DMS79 (cell line): Measurements from ENCODE around the gene EIF3C.
"Not testable (repeated sequence)": the region's sequence is repeated elsewhere in the genome, so short reads cannot be mapped to it uniquely, and the experiment has no call there.

Experiments
- DNase-seq: peaks from one replicate; lab custom pipeline; 2025; lab: John Stamatoyannopoulos, UW

The EIF3C gene, protein sequence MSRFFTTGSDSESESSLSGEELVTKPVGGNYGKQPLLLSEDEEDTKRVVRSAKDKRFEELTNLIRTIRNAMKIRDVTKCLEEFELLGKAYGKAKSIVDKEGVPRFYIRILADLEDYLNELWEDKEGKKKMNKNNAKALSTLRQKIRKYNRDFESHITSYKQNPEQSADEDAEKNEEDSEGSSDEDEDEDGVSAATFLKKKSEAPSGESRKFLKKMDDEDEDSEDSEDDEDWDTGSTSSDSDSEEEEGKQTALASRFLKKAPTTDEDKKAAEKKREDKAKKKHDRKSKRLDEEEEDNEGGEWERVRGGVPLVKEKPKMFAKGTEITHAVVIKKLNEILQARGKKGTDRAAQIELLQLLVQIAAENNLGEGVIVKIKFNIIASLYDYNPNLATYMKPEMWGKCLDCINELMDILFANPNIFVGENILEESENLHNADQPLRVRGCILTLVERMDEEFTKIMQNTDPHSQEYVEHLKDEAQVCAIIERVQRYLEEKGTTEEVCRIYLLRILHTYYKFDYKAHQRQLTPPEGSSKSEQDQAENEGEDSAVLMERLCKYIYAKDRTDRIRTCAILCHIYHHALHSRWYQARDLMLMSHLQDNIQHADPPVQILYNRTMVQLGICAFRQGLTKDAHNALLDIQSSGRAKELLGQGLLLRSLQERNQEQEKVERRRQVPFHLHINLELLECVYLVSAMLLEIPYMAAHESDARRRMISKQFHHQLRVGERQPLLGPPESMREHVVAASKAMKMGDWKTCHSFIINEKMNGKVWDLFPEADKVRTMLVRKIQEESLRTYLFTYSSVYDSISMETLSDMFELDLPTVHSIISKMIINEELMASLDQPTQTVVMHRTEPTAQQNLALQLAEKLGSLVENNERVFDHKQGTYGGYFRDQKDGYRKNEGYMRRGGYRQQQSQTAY

DNA sequence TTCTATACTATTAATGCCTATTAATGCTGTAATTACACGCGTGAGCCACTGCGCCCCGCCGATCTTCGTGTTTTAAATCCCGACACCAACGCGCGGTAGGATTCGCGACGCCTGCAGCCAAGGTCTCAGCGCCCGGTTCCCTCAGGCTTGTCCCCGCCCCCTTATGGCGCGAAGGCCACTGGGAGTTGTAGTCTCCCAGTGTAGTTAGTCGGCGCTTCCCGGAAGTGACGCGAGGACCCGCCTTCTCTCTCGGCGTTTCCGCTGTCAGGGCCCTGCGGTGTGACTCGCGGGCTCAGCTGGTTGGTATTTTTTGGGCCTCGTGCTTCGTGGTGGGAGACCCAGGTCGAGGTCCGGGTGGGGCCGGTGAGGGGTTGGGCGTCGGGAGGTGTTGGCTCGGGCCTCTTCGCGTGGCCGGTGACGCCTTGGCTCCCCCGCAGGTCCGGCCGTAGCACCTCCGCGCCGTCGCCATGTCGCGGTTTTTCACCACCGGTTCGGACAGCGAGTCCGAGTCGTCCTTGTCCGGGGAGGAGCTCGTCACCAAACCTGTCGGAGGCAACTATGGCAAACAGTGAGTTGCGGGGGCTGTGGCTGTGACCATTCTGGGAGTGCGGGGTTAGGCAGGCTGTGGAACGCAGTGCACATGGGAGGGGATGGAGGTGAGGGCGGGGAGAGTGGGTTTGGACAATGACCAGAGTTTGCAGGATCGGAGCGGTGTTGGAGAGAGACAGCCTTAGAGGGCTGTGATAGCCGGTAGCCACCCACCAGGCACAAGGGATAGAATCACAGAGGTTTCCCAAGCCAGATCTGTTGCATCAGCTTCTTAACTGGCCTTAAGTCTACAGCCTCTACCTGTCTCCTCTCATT, at the start of gene EIF3C:
Gene EIF3C, plus strand, starts transcription at position 245 of the 864 bp plus-strand sequence. Its CDS starts 223 bp downstream, at position 468.
- not testable (repeated sequence) for DNase-seq

DNA sequence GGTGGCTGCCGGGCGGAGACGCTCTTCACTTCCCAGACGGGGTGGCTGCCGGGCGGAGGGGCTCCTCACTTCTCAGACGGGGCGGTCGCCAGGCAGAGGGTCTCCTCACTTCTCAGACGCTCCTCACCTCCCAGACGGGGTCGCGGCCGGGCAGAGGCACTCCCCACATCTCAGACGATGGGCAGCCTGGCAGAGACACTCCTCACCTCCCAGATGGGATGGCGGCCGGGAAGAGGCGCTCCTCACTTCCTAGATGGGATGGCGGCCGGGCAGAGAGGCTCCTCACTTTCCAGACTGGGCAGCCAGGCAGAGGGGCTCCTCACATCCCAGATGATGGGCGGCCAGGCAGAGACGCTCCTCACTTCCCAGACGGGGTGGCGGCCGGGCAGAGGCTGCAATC, 45.0 kb upstream of the EIF3C start:
- DNase-seq = not testable (repeated sequence)

DNA sequence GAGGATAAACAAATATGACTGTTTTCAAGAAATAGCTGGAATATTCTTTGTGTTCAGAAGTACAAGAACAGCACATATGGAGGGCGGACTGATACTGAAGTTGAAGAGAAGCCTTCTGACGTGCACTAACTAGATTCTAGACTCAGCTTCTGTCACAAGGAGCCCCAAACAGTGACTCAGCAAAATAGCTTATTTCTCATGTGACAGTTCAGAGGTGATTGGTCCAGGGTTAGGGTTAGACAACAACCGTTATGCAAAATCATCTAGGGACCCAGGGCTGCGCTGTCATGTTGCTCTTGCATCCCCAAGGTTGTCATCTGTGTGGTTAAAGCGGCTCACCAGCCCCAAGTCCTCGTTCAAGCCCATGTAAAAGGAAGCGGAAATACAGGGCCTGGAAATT, 43.8 kb upstream of the EIF3C start:
- not testable (repeated sequence) for DNase-seq

DNA sequence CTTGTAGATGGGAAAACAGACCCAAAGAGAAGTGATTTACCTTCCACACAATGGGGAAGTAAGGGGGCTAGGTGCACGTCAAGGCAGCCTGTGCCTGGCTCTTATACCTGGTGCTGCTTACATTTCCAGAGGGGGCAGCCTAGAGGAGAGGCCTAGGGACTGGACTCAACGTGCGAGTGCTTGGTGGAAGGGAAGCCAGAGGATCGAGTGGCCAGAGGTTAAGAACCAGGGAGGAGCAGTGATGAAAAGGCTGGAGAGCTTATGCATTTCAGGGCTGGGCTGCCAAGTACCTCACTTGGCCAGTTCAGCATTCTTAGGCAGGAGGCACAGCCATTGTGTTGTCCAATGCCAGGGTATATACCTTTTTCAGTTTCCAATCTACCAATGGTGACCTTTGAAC, 43.1 kb upstream of the EIF3C start:
- DNase-seq = not testable (repeated sequence)

DNA sequence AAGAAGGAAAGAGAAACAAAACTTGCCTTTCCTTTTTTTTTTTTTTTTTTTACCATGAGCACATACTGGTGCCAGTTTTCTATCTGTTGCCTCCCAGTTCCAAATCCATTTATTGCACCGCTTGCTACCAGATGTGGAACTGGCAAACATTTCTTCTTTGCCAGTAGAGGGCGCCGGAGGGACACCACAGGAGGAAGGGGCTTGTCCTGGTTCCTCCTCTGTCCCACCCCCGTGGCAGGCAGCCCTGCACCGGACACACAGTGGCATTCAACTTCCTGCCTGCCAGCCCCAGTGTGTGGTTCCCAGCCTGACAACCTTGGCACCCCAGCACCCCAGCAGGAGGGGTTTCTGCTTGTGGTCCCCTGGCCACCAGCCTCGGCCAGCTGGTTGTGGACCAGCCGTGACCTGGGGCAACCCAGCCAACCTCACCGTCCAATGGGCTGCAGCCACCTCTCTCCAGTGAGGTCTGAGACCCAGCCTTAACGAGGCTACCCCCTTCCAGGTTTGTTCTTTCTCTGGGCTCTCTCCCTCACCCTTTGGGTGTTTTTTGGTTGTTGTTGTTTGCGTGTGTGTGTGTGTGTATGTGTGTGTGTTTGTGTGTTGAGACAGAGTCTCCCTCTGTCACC, 22.8 kb upstream of the EIF3C start:
- DNase-seq = not testable (repeated sequence)

DNA sequence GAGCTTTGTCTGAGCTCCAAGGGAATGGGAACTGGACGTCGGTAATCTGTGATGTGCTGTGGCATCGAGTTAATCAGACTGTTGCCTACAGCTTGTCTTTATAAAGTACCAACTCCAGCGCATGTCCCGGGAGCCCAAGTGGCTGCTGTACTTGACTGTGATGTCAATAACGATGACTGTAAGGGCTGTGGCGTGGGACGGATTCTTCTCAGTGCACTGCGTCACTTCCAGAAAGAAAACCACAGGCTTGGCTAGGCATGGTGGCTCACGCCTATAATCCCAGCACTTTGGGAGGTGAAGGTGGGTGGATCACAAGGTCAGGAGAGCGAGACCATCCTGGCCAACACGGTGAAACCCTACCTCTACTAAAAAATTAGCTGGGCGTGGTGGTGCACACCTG, 21.8 kb upstream of the EIF3C start:
- DNase-seq = not testable (repeated sequence)

DNA sequence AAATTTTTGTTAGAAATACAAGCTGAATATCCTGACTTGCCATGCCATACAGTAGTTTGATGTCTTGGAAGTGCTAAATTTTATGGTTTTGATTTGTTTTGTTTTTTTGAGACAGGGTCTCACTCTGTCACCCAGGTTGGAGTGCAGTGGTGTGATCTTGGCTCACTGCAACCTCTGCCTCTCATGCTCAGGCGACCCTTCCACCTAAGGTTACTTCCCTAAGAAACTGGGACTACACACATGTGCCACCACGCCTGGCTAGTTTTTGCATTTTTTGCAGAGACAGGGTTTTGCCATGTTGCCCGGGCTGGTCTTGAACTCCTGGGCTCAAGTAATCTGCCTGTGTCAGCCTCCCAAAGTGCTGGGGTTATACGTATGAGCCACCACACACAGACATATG, 19.5 kb upstream of the EIF3C start:
- DNase-seq = not testable (repeated sequence)

DNA sequence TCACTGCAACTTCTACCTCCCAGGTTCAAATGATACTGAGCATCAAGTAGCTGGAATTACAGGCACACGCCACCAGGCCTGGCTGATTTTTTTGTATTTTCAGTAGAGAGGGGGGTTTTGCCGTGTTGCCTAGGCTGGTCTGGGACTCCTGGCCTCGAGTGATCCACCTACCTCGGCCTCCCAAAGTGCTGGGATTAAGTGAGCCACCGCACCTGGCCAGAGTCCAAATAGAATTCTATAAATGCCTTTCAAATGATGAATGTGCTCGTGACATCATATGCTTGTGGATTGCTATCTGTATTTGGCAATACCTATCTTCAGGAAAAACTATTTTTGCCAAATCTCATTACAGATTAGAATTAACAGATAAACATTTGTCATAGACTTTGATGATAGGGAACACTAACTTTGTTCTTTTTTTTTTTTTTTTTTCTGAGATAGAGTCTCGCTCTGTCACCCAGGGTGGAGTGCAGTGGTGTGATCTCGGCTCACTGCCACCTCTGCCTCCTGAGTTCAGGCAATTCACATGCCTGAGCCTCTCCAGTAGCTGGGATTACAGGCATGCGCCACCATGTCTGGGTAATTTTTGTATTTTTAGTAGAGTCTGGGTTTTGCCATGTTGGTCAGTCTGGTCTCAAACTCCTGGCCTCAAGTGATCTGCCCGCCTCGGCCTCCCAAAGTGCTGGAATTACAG, 17.9 kb upstream of the EIF3C start:
- not testable (repeated sequence) for DNase-seq

DNA sequence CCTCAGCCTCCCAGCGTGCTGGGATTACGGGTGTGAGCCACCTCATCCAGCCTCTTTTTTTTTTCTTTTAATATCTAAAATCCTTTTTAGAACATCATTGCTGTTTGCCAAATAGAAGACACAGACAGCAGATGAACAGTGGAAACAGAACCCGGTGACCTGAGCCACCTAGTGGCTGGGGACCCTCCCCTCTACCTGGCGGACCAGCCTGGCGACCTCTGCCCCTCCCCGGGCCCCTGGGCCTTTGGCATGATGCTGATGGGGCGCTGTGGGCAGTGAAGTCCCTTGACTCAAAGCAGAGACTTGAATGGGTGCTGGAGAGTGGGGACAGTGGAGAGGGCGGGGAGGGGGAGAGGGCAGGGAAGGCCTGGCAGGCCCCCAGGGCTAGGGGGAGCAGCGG, 11.5 kb upstream of the EIF3C start:
- DNase-seq = not testable (repeated sequence)

DNA sequence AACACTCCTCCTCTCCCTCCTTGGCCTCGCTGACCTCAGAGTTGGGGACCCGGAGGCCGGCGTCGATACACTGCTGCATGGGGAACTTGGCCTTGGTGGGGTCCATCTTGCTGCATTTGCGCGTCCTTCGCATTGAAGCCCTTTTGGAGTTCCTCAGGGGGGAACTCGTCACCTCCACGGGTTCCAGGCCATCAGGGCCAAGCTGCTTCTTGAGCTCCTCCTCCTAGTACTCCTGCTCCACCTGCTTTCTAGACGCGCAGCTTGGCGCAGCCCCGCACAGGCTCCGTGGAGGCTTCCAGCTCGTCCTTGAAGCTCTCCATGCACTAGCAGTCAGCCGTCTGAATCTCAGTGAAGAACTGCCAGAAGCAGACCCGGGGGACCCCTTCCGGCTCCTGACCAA, 10.9 kb upstream of the EIF3C start:
- DNase-seq = not testable (repeated sequence)

DNA sequence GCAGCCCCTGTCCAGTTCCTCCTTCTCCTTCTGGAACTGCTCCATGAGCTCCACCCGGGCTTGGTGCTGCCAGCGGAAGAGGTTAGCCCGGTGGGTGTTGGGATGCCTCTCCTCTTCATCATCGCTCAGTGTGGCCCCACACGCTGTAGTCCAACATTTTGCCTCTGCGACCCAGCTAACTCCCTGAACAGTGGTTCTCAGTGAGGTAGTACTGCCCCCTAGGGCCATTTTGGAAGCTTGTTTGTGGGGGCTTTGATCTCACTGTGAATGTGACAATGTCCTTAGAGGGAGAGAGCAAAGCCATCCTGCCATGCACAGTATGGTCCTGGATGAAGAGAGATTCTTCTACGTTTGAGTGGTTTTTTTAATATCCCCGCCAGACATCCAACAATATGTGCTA, 9.9 kb upstream of the EIF3C start:
- DNase-seq = not testable (repeated sequence)

DNA sequence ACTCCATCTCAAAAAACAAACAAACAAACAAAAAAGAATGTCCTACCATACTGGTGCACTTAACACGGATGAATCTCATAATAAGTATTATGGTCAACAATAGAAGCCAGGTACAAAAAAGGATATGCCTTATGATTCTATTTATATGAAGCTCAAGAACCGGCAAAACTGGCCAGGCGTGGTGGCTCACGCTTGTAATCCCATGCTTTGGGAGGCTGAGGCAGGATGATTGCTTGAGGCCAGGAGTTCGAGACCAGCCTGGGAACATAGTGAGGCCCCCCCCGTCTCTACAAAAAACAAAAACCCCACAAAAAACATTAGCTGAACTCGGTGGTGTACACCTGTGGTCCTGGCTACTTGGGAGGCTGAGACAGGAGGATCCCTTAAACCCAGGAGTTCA, 7.0 kb upstream of the EIF3C start:
- not testable (repeated sequence) for DNase-seq

DNA sequence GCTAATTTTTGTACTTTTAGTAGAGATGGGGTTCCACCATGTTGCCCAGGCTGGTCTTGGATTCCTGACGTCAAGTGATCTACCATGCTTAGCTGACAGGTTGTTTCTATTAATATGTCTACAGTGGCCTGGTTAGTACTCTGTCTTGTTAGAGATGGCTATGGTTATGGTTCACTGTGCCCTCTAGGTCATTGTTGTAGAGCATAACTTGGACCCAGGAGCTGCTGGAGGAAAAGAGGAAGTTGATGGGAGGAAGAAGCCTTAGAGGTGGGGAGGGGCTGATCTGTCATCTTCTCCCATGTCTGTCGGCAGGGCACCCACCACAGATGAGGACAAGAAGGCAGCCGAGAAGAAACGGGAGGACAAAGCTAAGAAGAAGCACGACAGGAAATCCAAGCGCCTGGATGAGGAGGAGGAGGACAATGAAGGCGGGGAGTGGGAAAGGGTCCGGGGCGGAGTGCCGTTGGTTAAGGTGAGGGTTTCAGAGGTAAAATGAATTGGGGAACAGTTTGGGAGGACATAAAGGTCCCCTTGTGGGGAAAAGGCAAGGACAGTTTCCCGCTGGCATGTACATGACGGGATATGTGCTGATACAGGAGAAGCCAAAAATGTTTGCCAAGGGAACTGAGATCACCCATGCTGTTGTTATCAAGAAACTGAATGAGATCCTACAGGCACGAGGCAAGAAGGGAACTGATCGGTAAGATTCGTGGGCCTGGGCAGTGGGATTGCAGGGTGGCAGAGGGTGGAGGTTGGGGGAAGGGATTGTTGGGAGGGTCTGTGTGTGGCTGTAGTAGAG, 11.8 kb downstream of the EIF3C start:
- not testable (repeated sequence) for DNase-seq

DNA sequence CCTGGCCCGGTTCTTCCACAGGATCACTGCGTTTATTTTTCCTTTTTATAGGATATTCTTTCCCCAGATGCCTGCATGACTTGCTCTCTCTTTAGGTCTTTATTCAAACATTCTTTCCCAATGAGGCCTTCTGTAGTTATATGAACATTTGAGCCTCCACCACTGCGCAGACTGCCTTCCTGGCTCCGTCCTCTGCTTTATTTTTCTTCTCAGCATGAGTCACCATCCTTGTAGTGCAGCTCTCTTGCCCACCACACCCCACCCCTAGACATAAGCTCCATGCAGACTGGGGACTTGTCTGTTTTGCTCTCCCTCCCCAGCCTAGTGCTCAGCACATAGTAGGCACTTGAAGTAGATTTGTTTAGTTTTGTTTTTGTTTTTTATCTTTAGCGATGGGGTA, 20.0 kb downstream of the EIF3C start:
- DNase-seq = not testable (repeated sequence)

DNA sequence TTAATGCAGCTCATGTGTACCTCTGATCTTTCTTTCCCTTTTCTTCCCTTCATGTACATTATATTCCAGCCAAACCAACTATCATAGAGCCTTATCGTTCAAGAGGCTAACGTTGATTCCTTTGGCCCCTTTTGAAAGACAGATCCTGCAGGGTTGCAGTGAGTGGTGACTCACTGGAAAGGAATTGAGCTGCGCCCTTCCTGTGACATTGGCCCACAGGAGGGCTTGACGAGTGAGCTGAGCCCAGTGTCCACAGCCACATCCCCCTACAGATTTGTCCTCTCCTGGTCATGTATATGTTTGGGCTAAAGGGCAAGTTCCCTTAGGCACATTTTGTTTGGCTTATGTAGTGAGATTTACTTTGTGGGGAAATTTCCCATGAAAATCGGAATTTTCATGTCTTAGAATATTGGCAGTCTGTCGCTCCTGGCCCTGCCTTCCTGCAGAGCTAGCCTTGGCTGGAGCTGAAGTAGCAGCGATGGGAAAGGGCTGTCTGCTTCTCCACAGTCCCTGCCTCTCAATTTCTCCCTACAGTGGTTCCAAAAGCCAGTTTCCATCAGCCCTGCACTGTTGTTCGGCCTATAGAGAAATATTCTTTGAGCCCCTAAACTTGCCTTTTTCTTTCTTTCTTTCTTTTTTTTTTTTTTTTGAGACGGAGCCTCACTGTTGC, 21.3 kb downstream of the EIF3C start:
- not testable (repeated sequence) for DNase-seq

DNA sequence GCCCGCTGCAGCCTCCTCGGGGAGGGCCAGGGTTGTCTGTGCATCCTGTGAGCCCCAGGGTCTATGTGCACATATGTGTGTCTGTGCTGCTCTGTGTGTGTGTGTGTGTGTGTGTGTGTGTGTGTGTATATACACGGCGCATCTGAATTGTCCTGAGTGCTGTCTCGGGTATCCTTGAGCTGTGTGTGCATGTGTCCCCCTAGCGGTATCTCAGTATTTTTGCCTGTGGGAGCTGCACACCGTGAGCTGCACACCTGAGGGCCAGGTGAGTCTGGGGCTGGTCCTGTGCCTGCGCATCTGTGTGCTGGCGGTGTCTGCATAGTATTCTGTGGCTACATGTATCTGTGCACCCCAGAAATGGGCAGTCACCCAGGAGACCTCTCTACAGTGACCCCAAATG, 28.5 kb downstream of the EIF3C start:
- DNase-seq = not testable (repeated sequence)

DNA sequence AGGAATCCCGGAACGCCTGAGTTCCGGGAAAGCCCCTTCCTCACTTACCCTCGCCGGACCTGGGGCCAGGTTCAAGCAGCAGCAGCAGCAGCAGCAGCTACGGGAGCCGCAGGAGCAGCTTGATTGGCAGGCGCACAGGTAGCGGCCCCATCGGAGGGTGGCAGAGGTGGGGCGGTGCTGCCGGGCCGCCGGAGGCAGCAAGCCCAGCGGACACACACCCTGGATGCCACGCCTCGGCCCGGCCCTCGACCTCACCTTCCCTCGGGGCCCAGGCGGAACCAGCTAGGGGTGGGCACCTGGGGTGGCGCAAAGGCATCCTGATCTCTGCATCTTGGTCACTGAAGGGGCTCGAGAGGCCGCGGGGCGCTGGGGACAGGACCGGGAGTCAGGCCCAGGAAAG, 29.4 kb downstream of the EIF3C start:
- DNase-seq = not testable (repeated sequence)

DNA sequence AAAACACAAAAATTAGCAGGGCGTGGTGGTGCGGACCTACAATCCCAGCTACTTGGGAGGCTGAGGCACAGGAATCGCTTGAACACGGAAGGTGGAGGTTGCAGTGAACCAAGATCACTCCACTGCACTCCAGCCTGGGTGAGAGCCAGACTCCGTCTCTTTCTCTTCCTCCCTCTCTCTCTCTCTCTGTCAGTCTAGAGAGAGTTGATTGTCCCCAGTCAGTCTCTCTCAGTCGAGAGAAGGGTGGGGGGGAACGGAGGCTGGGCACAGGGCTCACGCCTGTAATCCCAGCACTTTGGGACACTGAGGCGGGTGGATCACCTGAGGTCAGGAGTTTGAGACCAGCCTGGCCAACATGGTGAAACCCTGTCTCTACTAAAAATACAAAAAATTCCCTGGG, 30.0 kb downstream of the EIF3C start:
- not testable (repeated sequence) for DNase-seq

DNA sequence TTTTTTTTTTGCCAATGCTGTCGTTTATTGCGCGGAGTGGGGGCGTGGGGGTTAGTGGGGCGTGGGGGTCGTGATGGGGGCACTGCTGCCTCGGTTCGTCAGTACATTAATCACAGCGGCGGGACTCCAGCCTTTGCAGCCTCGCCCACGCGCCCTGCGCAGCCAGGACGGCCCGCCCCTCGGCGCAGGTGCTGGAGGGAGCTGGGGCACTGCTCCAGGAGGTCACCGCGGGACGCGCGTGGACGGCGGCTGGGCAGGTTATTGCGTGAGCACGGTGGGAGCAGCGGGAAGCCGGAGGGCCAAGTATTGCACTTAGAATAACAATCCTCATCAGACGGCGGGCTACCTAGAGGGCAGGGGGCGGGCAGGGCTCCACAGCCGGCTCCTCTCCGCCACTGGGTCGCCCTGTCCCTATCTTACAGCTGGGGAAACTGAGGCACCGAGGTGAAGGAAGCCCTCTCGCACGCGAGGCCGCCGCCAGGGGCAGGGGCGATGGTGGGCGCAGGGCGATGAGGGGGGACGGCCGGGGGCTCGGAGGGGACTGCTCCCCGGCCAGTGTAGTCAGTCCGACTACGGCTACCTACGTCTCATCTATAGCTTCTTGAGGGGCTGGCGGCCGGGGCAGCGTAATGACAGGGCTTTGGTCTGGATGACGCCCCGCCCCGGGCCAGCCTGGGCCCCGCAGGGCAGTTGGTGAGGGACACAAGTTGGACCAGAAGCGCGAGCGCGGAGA, 35.5 kb downstream of the EIF3C start:
- not testable (repeated sequence) for DNase-seq
